HG03066 (cell line): ENCODE results near the gene PAPPA.

ENCODE experiments used
- ATAC-seq: cut with Tn5 transposase; IDR thresholded peaks from one replicate; pipeline ENCODE4 v1.9.1; 2021; ENCODE audit warnings: low read depth; ENCODE audit not compliant: unreplicated experiment

The PAPPA gene

GRCh38 chr9:116437411-116438370 is 284.1 kb downstream of the PAPPA start:
- no peak for ATAC-seq

- no peak for ATAC-seq
These were observed 288.9 kb downstream of the PAPPA start for GRCh38 chr9:116442528-116442927.

- no peak for ATAC-seq
These were observed 294.3 kb downstream of the PAPPA start for GRCh38 chr9:116447934-116448333.

GRCh38 chr9:116448431-116448830 is 294.8 kb downstream of the PAPPA start:
- no peak for ATAC-seq

- no peak for ATAC-seq
These were observed 296.4 kb downstream of the PAPPA start for GRCh38 chr9:116449949-116450348.

- ATAC-seq: peak; percentile 93
These were observed 297.0 kb downstream of the PAPPA start for GRCh38 chr9:116450378-116451139.

GRCh38 chr9:116451500-116452115 is 298.0 kb downstream of the PAPPA start:
- ATAC-seq: no peak
